Measurements from ENCODE around the gene CELF3. TPM values are rescaled to one million over a fixed set of nuclear protein-coding genes. Genes with fewer than 3 reads are reported as not detected.

The CELF3 gene
- total and polyA plus RNA-seq, 2 of the 4 experiments (the other 2 are of a cell fraction) = not detected

- Histone ChIP-seq H3K14ac (replicated peaks; ENCODE audit: low read depth, low read length) (peak overlapping the region; percentile 96), H3K4me1 (ENCODE audit: control insufficient read depth, insufficient read depth, low read length) (peaks cover 3% of the 10 kb centered on the region; the same call in 1 of the 2 replicates), H3K4ac (ENCODE audit: low read depth, low read length) (peak overlapping the region; percentile 84), H3K23ac (ENCODE audit: low read depth, low read length) (peak overlapping the region; percentile 87; the same call in 1 of the 2 replicates), H3K36me3 (ENCODE audit: control insufficient read depth, insufficient read depth, low read length) (peaks cover 16% of the 10 kb centered on the region), H2AK5ac (ENCODE audit: low read depth, low read length) (no peak overlapping the region), H4K91ac (ENCODE audit: insufficient read depth, low read depth, low read length) (no peak overlapping the region), H2BK15ac (ENCODE audit: low read depth, low read length) (no peak overlapping the region), H3K79me1 (ENCODE audit: low read depth in 1 of 2, low read length in 2 of 2) (peaks cover 5 to 32% of the 10 kb centered on the region in 2 experiments), H2BK120ac (ENCODE audit: low read depth, low read length) (peak overlapping the region; percentile 31; the same call in 1 of the 2 replicates), H3K18ac (ENCODE audit: low read depth, low read length) (no peak overlapping the region), H2BK20ac (ENCODE audit: low read depth, low read length) (no peak overlapping the region), H4K20me1 (ENCODE audit: insufficient read depth, low read length) (no peaks in the 10 kb centered on the region), H3K9me1 (ENCODE audit: insufficient read depth, low read length) (no peaks in the 10 kb centered on the region), H2AK9ac (replicated peaks; ENCODE audit: low read depth, low read length, poor library complexity) (no peak overlapping the region), H3K9me3 (ENCODE audit: control insufficient read depth, insufficient read depth, low read length) (no peaks in the 10 kb centered on the region), H2AFZ (replicated peaks; ENCODE audit: low read length, poor library complexity) (peak overlapping the region; percentile 96), H3K9ac (ENCODE audit: low read depth, low read length) (peak overlapping the region; percentile 92), H3K4me3 (ENCODE audit: insufficient read depth, low read depth, low read length) (peak overlapping the region; percentile 71), H4K5ac (ENCODE audit: low read depth, low read length) (peak overlapping the region; percentile 86), H3K56ac (ENCODE audit: extremely low read depth, insufficient read depth, low read length) (peak overlapping the region; percentile 85; the same call in 1 of the 2 replicates), H3K27ac (ENCODE audit: insufficient read depth, low read length) (peak overlapping the region; percentile 75; the same call in 1 of the 2 replicates), H2BK5ac (ENCODE audit: low read depth, low read length, poor library complexity, severe bottlenecking) (peak overlapping the region; percentile 61), H3K27me3 (ENCODE audit: control insufficient read depth, insufficient read depth, low read length) (no peaks in the 10 kb centered on the region), H3K4me2 (ENCODE audit: low read depth, low read length) (peak overlapping the region; percentile 76), H4K8ac (ENCODE audit: low read depth in 2 of 2, low read length in 2 of 2) (peak overlapping the region; percentile 99 to 100)
- 67% methylated on average over 8 of the region's 10 CpGs; no CpG with 5 or more reads in 1 of the 2 experiments for WGBS, 2 experiments (ENCODE audit: extremely low coverage in 2 of 2, insufficient read length in 1 of 2)
- in situ Hi-C loops (cut with MboI; ENCODE audit: low sequenced_read_pairs) (no loop called here), intact Hi-C loops (cut with micrococcal nuclease) (loop anchor here (2.0 to 5.0 kb wide), 3 partner anchors 73 to 238 kb away; partner anchors contain the start of genes C2CD4D and THEM4), dilution Hi-C loops (cut with HindIII; ENCODE audit: low sequenced_read_pairs, unreplicated experiment) (no loop called here)
- BruUV-seq (replicated peaks) = no TSS peak
- ATAC-seq (ENCODE audit: low read depth) (peak; percentile 5), DNase-seq (no peak)
- POLR2A ChIA-PET (ENCODE audit: unreplicated experiment) = no interaction called here
- TF ChIP-seq MAZ (IDR thresholded peaks at IDR 0.05; ENCODE audit: borderline replicate concordance, low read depth, low read length) = no peak
- CTCF ChIA-PET = interaction anchor here (1.5 kb wide), 1 partner anchor 15 kb away, joined by 5 read pairs; no protein-coding TSS in a partner anchor
Observed at GRCh38 chr1:151763990-151764389, 47.4 kb upstream of the CELF3 start.
